Measurements from ENCODE around the gene INAFM2.
A peak's percentile ranks its signal among the peaks of the same experiment; 100 is the strongest.

Gene INAFM2

DNA sequence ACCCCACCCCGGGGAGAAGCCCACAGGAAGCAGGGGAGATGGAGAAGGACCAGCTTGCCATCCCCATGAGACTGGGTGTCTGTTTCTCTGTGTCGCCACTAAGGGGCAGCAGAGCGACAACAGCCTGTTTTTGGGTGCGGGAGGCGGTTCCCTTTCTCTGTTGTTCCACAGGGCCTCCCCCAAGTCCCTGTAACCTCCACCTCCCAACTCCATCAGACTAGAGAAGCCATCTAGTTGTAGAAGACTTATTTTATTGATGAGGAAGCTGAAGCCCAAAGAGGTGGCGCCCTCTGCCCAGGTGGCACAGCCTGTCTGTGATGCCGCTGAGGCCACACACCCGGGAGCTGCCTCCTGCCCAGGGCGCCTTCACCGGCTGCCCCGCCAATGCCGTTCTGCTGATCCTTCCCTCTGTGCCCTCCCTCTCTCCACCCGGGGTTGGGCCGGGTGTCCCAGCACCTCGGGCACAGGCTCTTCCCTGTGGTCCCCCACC, 21.2 kb downstream of the INAFM2 start:
- peak; percentile 60 for DNase-seq

DNA sequence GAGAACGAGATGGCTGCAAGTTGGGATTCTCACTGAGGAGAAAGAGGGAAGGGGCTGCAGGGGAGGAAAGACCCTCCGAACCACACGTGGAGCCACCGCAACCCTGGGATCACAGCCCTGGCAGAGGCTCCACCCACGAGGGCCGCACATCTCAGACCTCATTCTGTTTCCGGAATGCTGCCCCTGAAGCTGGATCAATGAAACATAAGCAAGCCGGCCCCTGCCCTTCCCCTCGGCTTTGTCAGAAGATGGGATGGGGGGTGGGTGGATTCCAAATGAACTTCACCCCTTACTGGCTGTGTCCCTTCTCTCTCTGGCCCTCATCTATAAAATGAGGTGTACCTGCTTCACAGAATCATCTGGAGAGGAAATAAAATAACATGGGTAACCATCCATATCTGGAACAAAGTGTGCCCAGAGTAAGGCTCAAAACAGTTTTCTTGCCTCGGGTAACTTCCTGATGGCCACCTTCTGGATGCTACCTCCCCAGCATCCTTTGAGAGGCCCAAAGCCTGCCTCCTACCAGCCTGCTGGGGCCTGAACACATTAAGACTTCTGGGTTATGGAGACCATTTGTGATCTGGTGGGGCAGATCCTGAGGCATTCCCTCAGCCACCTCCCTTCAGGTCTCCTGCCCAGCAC, 21.9 kb downstream of the INAFM2 start:
- no peak for DNase-seq

DNA sequence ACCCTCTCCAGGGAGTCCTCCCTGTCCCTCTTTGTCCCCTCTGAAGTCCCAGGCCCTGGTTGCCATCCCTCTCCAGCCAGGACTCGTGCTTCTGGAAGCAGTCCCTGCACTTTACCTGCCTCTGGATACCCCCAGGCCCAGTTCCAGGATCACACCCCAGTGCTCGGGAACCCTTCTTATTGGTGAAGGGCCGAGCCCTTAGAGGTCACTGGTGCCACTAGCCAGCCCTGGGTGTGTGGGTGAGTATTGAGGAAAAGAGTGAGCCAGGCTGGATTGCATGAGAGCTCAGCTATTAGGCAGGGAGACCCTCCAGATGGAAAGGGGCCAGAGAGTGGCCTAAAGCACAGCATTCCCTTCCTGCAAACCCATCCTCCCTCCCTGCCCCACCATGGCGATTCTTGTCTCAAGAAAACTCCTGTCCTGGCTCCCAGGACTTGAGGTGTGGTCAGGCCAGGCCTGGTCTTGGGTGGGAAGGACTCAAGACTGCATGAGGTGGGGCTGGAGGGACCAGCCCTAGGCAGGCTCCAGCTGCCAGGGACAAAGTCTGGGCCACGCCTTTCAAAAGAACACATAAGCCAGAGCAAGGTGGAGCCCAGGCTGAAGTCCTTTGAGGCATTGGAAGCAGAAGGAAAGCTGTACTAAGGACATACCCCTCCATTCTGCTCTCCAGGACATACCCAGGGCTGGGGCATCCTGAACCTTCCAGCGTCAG, 22.5 kb downstream of the INAFM2 start:
- no peak for DNase-seq

DNA sequence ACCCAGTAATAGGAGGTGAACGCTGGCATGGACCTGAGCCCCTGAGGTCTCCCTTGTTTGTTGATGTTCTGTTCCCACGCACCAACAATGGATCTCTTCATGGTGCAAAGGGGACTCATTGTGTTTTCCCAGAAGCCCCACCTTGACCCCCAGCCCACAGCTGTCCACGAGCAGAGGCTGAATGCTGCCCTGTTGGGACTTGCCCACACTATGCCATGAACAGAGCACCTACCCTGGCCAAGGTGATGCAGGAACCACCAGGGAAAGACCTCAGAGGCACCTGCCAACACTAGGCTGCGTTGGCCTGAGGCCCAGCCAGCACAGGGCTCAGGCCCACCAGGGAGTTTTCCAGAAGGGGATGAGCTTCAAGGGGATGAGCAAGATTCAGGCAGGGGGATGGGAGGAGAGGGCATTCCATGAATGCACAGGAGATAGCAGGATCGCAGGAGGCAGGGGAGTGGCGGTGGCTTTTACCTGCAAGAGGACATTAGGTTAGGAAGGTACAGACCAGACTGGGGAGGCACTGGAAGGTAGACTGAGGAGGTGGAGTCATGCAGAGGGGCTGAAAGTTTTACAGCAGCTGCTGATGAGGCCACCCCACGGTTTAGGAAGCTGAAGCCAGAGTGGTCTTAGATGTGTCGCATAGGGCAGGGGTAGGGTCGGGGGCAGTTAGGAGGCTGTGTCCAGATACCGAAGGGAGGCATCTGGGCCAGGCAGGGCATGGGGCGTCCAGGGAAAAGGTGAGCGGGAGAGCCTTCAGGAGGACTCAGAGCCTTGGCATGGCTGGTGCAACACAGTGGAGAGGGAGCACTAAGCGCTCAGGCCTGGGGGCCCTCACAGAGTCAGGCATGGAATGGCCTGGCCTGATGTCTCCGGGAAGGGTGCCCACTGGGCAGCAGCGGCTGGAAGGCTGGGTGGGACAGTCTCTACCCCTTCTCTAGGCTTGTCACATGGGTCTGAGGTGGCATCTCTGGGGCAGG, 23.4 kb downstream of the INAFM2 start:
- DNase-seq: no peak

DNA sequence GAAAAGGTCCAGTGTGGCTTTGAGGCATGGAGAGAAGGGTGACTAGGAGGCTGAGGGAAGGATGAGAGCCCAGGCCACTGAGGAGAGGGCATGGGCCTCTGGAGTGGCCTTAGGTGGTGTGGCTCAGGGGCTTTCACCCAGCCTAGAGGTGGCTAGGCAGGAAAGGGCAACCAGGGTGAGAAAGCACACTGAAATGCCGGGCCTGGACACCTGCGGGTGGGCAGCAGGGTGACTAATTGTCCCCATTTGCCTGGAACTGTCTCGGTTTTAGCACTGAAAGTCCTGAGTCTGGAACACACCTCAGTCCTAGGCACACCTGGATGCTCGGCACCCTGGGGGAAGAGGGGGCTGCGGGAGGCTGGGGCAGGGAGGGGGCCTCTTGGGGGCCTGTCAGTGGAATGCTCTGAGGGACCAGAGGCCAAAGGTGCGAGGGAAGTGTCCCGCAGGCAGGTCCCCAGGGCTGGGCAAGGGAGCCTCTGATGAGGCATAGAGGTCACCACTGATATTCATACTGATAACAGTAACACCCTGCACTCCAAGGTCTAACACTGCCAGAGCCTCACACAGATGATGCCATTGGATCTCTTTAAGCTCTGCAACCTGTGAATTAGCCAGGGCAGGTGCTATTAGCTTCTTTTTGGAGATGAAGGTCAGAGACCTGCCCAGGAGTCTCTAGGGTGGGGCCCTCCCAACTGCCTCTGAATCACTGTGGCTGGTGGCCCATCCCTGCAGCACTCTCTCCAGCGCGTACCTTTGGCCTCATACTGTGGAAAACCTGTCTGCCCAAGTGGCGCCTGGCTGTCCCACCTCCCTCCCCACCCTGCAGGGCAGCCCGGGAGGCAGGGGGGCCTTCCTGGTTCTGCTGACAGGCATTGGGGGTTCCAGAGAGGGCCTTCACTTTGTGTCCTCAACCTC, 24.3 kb downstream of the INAFM2 start:
- no peak for DNase-seq

DNA sequence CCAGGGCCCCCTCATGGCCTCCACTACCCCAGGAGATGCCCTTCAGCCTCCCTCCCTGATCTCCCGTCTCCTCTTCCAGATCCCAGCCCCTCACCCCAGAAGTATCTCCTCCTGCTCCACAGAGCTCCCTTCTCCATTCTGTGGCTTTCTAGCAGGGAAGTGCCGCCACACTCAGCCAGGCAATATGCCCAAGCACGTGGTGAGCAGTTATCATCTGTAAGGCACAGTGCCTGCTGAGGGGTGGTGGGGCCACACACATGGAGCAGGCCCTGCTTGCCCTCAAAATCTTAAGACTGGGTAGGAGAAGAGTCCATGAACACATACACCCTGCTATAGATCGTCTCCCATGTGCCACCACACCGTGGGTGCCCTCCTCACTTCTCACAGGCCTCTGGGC, 25.0 kb downstream of the INAFM2 start:
- no peak for DNase-seq

DNA sequence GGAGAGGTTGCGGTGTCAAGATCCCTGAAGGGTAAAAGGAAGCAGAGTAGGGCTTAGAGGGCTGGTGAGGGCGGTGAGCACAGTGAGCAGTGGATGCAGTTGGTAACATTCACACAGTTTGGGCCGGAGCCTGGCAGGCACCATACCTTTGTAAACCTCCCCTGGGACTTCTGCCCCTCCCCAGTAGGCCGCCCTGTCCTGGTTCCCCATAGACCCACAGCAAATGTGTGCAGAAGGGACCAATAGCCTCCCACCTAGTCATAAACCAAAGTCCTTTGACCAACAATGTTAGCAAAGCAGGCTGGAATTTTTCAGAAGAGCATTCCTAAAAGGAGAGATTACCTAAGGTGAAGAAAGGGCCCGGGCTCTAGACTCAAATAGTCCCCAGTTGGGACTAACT, 25.7 kb downstream of the INAFM2 start:
- DNase-seq: no peak

DNA sequence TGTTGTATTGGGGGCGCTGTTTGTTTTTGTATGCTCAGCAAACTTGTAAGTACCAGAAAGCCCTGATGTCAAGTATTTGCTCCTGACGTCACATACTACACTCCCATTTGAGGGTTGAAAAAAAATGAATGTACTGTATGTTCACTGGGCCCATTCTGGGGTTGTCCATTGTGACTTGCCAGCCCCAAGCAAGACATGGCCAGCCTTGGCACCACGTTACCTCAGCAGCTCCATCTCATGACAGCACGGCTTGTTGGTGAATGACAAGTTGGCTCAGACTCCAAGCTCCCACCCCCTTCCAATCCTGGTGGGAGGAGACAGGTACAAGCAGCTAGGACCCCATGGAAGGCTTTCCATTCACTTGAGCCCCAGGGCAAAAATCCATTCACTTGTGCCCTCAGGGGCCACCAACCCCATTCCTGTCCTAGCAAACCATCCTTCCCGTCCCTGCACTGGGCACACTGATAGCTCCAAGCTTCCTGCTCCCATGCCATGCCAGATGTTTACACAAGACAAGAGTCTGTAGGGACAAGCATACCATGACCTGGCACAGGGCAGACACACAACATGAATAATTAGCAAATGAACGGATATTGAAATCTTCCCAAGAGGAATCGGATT, 28.9 kb downstream of the INAFM2 start:
- DNase-seq: no peak

DNA sequence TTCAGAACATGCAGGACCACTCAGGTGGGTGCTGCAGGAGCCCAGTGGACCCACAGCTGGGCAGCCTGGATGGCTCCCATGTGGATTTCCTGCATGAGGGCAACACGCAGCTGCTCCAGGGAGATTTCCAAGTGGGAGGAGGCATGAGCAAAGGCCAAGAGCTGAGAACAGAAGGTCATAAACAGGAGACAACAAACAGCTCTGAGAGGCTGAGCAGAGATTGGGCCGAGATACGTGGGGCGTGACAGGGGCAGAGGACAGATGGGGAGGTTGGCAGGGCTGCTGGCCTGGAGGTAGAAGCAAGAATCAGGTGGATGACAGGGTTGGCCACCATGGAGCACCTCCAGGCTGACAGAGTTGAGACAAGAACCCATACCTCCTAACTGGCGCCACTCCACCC, 30.2 kb downstream of the INAFM2 start:
- DNase-seq: no peak

DNA sequence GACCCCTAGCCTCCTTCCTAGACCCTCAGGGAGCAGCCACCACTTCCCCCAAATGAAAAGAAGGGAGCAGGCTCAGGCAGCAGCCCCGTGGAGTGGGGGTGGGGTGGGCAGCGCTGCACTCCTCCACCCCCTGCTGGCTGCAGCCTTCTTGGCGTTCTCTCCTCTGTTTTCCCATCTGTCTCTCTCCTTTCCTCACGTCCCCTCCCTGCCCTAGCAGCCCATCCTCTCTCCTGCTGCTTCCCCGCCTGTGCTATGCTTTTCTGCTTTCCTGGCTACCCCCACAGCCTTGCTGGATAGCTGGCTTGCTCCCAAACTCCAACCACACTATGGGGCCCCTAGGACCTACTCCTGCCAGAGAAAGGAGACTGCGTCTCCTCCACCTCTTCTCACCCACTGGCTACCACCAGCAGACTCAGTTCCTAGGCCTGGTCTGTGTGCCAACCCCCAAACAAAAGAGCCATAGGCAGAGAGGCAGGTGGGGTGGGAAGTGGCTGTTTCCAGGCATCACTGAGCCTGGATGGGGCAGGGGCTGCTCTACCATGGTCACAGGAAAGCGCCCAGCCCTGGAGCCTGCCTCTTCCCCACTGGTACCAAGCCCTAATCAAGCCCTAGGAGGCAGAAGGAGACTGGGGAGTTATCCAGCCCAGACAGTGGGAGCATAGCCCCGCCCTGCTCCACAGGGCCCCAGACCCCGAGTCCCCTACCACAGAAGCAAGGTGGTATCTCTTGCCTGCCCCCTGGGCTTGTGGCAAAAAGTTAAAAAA, 31.1 kb downstream of the INAFM2 start:
- DNase-seq: peak; percentile 78

DNA sequence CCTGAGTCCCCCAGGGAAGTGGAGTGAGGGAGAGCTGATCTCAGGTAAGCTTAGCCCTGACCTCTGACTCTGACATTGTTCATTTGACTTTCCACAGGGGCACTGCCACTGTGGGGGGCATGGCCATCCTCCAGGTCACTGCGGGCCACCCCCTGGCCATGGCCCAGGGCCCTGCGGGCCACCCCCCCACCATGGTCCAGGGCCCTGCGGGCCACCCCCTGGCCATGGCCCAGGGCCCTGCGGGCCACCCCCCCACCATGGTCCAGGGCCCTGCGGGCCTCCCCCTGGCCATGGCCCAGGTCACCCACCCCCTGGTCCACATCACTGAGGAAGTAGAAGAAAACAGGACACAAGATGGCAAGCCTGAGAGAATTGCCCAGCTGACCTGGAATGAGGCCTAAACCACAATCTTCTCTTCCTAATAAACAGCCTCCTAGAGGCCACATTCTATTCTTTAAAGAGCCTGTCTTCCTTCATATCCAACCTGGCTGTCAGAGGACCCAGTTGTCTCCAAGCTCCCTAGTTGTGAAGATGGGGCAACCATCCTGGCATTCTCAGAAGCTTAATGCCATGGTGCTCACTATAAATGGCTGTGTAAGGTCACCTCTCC, 32.6 kb downstream of the INAFM2 start:
- DNase-seq: no peak

DNA sequence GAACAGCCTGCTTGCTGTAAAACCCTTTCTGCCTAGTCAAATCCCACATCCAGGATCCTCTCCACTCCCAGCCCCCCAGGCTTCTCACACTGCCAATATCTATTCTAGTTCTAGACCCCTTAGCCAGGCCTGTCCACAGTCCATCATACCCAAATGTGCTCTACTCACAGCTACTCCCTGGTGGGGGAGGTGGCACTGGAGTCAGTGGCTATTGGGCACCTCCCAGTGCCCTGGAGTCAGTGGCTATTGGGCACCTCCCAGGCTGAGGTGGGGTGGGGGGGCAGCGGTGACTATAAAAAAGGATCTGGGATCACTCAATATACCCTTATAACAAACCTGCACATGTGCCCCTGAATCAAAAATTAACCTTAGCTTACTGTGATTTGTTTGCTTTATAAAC, 33.8 kb downstream of the INAFM2 start:
- no peak for DNase-seq

DNA sequence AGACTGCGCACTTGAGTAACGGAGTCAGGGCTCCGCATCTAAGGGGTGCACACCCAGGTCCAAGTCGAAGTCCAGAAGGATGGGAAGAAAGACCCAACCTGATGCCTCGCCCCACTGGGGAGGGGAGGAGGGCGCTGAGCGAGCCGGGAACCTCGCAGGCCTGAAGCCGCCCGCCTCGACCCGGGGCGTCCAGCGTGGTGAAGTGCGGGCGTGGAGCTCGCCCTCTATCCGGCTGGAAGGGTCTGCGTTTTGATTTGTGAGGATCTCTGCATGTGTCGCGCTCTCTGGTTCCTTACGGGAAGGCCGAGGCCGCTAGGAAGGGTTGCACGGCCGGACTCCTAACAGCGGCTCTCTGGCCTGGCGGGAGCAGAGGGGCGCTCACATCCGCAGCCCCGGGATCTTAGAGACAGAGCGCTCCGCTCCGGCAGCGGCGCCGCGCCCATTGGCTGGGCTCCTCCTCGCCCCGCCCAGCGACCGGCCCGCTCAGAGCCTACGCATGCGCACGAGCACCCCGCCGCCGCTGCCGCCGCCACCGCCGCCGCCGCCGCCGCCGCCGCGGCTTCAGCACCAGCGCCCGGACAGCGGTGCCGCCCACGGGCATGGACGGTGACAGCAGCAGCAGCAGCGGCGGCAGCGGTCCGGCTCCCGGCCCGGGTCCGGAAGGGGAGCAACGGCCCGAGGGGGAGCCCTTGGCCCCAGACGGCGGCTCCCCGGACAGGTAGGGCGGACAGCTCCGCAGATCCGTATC, 34.4 kb downstream of the INAFM2 start, which contains the start of gene DISP2:
Gene DISP2 (plus strand): TSS at position 497 of the 748 bp plus-strand sequence. CDS start 103 bp downstream, at position 600.
- peak; percentile 79 for DNase-seq

DNA sequence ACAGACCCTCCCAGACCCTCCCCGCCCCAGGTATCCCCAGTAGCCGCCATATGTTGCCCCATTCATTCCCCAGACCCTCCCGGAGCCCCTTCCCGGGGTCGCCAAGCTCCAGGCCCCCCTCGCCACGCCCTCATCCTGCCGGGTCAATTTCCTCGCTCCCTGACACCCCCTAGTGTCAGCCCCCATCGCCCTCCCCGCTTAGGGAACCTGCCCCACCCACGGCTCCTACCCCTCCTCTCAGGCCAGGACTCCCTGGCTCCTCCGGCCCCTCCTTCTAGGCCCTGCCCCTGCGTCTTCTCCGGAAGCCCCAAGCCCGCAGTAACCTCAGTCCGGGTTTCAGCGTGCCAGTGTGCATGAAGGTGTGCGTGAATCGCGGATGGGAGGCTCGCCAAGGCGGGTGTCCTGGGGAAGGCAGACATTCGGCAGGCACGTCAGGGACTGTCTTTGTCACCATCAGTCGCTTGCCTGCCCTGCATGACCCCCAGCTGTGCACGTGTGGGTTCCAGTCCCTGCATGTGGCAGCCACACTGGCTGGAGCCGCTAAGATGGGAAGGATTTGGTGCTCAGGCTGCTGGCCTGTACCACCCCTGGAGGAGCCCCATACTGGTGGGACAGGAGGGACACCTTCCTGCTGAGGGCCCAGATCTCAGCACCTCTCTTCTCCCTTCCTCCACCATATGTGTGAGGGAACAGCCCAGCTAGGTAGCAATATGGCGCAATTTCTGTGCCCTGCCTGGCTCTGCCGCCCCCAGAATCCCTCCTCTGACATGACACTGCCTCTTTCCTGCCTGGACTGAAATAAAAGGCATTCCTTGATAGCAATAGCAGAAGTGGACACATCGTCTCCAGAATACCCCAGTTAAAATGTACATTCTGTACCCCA, 35.2 kb downstream of the INAFM2 start:
- DNase-seq: no peak

DNA sequence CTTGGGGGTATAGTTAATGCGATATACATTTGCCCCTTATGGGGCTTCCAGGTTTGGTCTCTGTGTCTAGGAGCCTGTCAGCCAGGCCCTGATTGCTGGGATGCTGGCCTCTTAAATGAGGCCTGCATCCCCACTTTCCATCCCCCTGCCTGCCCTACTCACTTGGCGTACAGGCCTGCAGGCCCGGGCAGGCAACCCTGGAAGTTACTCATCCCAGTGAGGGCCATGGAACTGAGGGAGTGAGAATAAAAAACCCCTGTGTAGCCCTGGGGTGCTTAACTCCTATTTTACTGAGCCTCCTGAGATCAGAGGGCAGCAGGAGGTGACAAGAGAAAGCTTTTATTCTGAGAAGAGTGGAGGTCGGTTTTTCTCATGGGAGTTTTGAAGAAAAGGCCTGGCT, 36.5 kb downstream of the INAFM2 start:
- no peak for DNase-seq

DNA sequence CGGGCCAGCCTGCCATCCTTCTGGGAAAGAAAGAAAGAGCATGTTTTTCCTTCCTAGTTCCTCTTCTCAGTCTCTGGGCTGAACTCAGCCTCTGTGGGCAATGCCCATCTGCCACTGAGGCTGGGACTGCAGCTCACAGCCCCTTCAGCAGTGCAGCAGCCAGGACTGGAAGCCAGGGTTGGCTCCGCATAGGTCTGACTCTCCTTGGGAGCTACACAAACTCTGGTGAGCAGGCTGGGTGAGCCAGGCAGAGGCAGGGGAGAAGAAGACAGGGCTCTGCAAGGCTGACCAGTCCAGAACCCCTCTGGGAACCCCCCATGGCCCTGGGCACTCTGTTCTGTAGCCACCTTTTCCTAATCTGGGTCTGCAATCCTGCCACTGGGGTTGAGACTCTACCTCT, 38.1 kb downstream of the INAFM2 start:
- DNase-seq: no peak

DNA sequence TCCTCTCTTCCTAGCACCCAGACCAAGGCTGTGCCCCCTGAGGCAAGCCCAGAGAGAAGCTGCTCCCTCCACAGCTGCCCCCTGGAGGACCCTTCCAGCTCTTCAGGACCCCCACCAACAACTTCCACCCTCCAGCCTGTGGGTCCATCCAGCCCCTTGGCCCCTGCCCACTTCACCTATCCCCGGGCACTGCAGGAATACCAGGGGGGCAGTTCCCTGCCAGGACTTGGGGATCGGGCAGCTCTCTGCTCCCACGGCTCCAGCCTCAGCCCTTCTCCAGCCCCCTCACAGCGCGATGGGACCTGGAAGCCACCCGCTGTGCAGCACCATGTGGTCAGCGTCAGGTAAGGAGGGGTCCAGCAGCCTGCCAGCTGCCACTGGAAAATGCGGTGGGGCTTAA, 40.1 kb downstream of the INAFM2 start:
- DNase-seq: no peak

DNA sequence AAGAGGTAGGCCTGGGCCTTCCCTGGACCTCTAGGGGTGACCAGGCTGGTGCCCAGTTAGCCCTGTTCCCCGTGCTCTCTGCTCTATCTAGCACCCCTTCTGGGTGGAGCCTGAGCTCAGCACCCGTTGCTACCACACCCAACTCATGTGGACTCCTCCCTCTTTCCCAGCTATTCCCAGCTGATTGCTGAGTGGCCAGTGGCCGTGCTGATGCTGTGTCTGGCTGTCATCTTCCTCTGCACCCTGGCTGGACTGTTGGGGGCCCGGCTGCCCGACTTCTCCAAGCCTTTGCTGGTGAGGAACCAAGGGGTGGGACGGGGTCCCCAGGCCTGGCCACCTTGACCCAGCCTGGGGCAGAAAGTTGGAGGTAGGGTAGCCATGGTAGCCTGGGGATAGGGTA, 40.8 kb downstream of the INAFM2 start:
- DNase-seq: no peak
